GM06990 (cell line): ENCODE data around the gene TRA2B.

Experiments
- DNase-seq: peaks from one replicate; pipeline ENCODE4 v3.0.0-alpha.2; 2011; ENCODE audit not compliant: insufficient read length; ENCODE audit errors: extremely low read depth
- H3K27me3 ChIP-seq: replicated peaks from 2 replicates; pipeline ENCODE4 v1.6.0; 2011; ENCODE audit warnings: low read length; ENCODE audit not compliant: control insufficient read depth, insufficient read depth
- H3K36me3 ChIP-seq: 2 replicates; pipeline ENCODE4 v1.5.1; 2011; ENCODE audit warnings: low read length; ENCODE audit not compliant: control insufficient read depth, insufficient read depth
- H3K4me3 ChIP-seq: replicated peaks from 2 replicates; pipeline ENCODE4 v1.5.1; 2011; ENCODE audit warnings: low read depth, mild to moderate bottlenecking, control low read depth, low read length
- TF ChIP-seq, protein P1 (sequence below): IDR thresholded peaks from 2 replicates; pipeline ENCODE4 v1.5.1; 2011; ENCODE audit warnings: low read length, control low read depth, mild to moderate bottlenecking, inconsistent platforms; ENCODE audit not compliant: insufficient read depth, poor library complexity, severe bottlenecking

TRA2B gene

DNA sequence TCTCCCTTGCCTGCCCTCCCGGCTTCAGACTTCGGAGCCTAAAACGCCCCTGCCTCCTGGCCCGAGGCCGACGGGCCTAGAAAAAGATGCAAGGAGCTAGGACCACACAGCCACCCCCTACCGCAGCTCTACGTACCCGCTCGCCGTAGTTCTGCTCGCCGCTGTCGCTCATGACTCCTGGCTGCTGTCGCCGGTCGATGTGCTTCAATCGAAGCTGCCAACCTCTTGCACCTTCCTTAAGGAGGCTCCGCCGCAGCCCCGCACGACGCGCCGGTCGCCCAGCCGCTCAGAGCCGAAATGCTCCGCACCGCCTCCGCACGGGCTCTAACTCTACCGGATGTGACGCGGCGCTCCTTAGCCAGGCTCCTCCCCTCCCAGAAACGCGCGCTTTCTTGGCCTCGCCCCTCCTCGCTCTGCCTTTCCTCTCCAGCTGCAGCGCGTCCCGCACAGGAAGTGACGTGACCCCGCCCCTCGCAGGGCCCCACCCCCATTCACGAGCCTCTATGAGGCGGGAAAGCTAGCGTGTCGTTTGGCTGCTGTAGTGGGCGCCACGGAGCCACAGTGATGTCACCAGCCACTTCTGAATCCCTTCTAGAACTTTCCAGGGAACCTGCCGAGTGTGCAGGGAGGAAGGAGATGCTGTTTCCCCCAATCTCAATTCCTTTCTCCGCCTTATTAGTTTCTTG, at the start of gene TRA2B:
TRA2B (minus strand) TSS at position 326 of the 686 bp plus-strand sequence; CDS start at position 172, 154 bp downstream.
- TF ChIP-seq, protein P1, sequence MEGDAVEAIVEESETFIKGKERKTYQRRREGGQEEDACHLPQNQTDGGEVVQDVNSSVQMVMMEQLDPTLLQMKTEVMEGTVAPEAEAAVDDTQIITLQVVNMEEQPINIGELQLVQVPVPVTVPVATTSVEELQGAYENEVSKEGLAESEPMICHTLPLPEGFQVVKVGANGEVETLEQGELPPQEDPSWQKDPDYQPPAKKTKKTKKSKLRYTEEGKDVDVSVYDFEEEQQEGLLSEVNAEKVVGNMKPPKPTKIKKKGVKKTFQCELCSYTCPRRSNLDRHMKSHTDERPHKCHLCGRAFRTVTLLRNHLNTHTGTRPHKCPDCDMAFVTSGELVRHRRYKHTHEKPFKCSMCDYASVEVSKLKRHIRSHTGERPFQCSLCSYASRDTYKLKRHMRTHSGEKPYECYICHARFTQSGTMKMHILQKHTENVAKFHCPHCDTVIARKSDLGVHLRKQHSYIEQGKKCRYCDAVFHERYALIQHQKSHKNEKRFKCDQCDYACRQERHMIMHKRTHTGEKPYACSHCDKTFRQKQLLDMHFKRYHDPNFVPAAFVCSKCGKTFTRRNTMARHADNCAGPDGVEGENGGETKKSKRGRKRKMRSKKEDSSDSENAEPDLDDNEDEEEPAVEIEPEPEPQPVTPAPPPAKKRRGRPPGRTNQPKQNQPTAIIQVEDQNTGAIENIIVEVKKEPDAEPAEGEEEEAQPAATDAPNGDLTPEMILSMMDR, result peak; percentile 25
- Histone ChIP-seq H3K36me3 (no peaks in the 10 kb centered on the region), H3K4me3 (peak within 1 kb of the TSS; percentile 100), H3K27me3 (no peaks in the 10 kb centered on the region)
- peak; percentile 97 for DNase-seq

DNA sequence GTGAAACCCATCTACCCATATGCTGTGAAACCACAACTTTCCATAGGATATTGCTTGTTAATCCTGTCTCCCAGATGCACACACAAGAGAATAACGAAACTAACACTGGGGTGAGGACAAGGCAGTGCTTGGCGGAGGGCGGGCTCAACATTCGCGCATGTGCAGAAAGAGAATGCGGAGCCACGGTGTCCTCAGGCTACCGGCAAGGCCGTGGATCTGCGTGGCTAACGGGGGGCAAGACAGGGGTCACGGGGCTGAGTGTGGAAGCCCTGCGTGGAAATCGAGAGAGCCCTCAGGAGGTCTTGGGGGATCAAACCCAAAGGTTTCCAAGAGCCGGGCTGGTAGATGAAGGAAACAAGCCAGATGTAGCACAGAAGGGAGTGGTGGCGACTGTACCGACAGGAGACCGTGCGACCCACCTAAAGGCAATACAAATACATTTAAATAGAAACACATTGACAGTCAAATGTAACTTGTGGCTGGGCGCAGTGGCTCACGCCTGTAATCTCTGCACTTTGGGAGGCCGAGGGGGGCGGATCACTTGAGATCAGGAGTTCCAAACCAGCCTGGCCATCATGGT, 48.5 kb upstream of the TRA2B start:
- Histone ChIP-seq H3K4me3 (no peak overlapping the region), H3K36me3 (no peaks in the 10 kb centered on the region), H3K27me3 (no peaks in the 10 kb centered on the region)
- DNase-seq, result no peak
- TF ChIP-seq, protein P1, result no peak

DNA sequence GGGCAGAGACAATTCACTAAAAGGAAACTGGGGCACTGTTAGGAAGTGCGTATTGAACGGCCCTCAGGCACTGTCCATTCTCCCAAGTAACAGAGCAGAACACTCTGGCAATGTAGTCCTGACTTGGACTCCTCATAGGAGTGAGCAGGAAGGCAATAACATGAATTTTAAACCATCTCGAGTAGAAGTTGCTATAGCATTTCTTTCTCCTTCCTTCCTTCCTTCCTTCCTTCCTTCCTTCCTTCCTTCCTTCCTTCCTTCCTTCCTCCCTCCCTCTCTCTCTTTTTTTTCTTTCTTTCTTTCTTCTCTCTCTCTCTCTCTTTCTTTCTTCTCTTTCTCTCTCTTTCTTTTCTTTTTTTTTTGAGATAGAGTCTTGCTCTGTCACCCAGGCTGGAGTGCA, 46.4 kb upstream of the TRA2B start:
- no peak overlapping the region for H3K4me3 ChIP-seq
- no peaks in the 10 kb centered on the region for H3K36me3 ChIP-seq
- no peak for DNase-seq
- no peaks in the 10 kb centered on the region for H3K27me3 ChIP-seq
- TF ChIP-seq, protein P1, result no peak

DNA sequence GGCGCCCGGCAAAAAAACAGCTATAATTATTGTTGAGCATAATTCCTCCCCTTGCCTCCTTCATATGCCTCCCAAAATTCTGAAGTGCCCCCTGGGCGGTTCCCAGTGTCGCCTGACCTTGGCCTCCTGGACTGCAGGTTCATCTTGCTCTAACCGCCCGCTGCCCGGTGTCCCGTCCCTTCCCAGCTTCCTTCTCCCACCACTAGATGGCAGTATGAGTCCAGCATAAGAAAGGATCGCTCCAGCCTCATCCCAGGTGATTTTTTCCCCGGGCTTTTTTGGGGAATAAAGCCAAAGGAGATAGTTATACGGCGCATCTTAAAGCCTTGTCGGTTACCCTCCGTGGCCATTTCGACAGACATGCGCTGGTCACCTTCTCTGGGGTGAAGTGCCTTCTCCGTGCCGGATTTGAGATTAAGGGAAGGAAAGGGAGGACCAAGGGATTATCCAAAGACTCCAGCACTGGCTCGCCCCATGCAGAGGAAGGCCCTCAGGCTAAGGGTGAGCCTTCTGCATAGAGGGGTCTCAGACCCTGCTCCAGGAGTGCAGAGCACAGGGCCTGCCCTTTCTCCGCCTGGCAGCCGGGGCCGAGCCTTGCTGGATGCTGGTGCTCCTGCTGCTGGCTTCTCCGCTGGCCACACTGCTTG, 45.8 kb upstream of the TRA2B start:
- no peaks in the 10 kb centered on the region for H3K36me3 ChIP-seq
- peak; percentile 31 for DNase-seq
- TF ChIP-seq, protein P1, result peak; percentile 88
- no peak overlapping the region for H3K4me3 ChIP-seq
- no peaks in the 10 kb centered on the region for H3K27me3 ChIP-seq

DNA sequence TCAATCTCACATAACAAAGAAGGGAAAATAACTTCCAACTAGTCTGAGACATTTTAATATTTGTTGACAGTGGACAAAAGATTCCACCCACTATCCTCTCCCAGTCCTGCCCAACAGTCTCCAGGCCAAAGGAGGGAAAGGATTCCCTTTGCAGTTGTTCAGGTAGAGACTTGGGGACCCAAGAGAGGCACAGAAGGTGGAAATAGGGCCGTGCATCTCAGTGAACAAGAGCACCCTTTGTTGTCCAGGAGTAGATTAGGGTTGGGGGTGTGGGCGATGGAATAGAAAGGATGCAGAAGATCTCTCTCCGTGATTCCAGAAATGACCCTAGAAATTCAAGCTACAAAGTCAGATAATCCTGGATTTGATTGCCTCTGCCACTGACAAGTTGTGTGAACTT, 44.8 kb upstream of the TRA2B start:
- TF ChIP-seq, protein P1, result no peak
- no peak for DNase-seq
- Histone ChIP-seq H3K36me3 (no peaks in the 10 kb centered on the region), H3K27me3 (no peaks in the 10 kb centered on the region), H3K4me3 (no peak overlapping the region)
